H9 (cell line): ENCODE results near the gene FBXO28. TPM values are rescaled to one million over a fixed set of nuclear protein-coding genes. Genes with fewer than 3 reads are reported as not detected.

Source experiments
- DNase-seq: peaks from one replicate; pipeline ENCODE4 v3.0.0-alpha.2; 2017
- H2AFZ ChIP-seq: one replicate; pipeline ENCODE4 v1.6.1; 2013; ENCODE audit warnings: mild to moderate bottlenecking, low read length, control low read depth, moderate library complexity
- H2AK5ac ChIP-seq: 2 replicates; pipeline ENCODE4 v1.6.1; 2013; ENCODE audit warnings: low read length, control low read depth, mixed read lengths; ENCODE audit not compliant: insufficient read length
- H2BK120ac ChIP-seq: one replicate; pipeline ENCODE4 v1.6.1; 2013; ENCODE audit warnings: low read depth, mild to moderate bottlenecking, low read length, control low read depth, inconsistent platforms; ENCODE audit not compliant: poor library complexity, severe bottlenecking
- H2BK12ac ChIP-seq: 2 replicates; pipeline ENCODE4 v1.6.1; 2013; ENCODE audit warnings: low read length, control low read depth, mixed read lengths, low read depth; ENCODE audit not compliant: insufficient read length
- H2BK15ac ChIP-seq: 2 replicates; pipeline ENCODE4 v1.6.1; 2013; ENCODE audit warnings: low read depth, low read length, control low read depth
- H2BK20ac ChIP-seq: one replicate; pipeline ENCODE4 v1.6.1; 2013; ENCODE audit warnings: low read depth, mild to moderate bottlenecking, low read length, control low read depth, inconsistent platforms; ENCODE audit not compliant: poor library complexity, severe bottlenecking
- H2BK5ac ChIP-seq: 2 replicates; pipeline ENCODE4 v1.6.1; 2013; ENCODE audit warnings: low read length, control low read depth, mixed read lengths; ENCODE audit not compliant: insufficient read length
- H3K14ac ChIP-seq: 2 replicates; pipeline ENCODE4 v1.6.1; 2013; ENCODE audit warnings: low read length, control low read depth; ENCODE audit not compliant: insufficient read depth
- H3K18ac ChIP-seq: 2 replicates; pipeline ENCODE4 v1.6.1; 2013; ENCODE audit warnings: low read depth, mild to moderate bottlenecking, mixed read lengths, low read length, control low read depth; ENCODE audit not compliant: insufficient read length
- H3K23ac ChIP-seq: 2 replicates; pipeline ENCODE4 v1.6.1; 2013; ENCODE audit warnings: low read length, control low read depth, mixed read lengths, low read depth; ENCODE audit not compliant: insufficient read length
- H3K23me2 ChIP-seq: 2 replicates; pipeline ENCODE4 v1.6.1; 2013; ENCODE audit warnings: low read depth, mild to moderate bottlenecking, mixed read lengths, low read length, control low read depth; ENCODE audit not compliant: insufficient read length, poor library complexity, severe bottlenecking
- H3K27ac ChIP-seq: 2 replicates; pipeline ENCODE4 v1.5.1; 2013; ENCODE audit warnings: low read length, control low read depth, mixed read lengths, low read depth; ENCODE audit not compliant: insufficient read length
- H3K27me3 ChIP-seq: 2 replicates; pipeline ENCODE4 v1.6.1; 2013; ENCODE audit warnings: low read length, control low read depth, inconsistent platforms; ENCODE audit not compliant: insufficient read depth
- H3K4ac ChIP-seq: 2 replicates; pipeline ENCODE4 v1.6.1; 2013; ENCODE audit warnings: low read depth, mild to moderate bottlenecking, control low read depth, inconsistent platforms, low read length, moderate library complexity
- H3K4me1 ChIP-seq: 2 replicates; pipeline ENCODE4 v1.6.1; 2013; ENCODE audit warnings: low read length, control low read depth, inconsistent platforms; ENCODE audit not compliant: insufficient read depth
- H3K4me2 ChIP-seq: 2 replicates; pipeline ENCODE4 v1.6.1; 2013; ENCODE audit warnings: low read length, control low read depth, mixed read lengths; ENCODE audit not compliant: insufficient read length, insufficient read depth
- H3K56ac ChIP-seq: 2 replicates; pipeline ENCODE4 v1.6.1; 2013; ENCODE audit warnings: low read depth, mild to moderate bottlenecking, mixed read lengths, low read length, control low read depth; ENCODE audit not compliant: insufficient read length
- H3K79me1 ChIP-seq: 2 replicates; pipeline ENCODE4 v1.6.1; 2013; ENCODE audit warnings: low read depth, mild to moderate bottlenecking, moderate library complexity, low read length, control low read depth, inconsistent platforms; ENCODE audit not compliant: insufficient read depth, poor library complexity, severe bottlenecking
- H3K79me2 ChIP-seq: 2 replicates; pipeline ENCODE4 v1.6.1; 2013; ENCODE audit warnings: low read length, control low read depth, inconsistent platforms; ENCODE audit not compliant: insufficient read depth
- H3K9ac ChIP-seq: 2 replicates; pipeline ENCODE4 v1.6.1; 2013; ENCODE audit warnings: low read length, control low read depth, mixed read lengths; ENCODE audit not compliant: insufficient read length; ENCODE audit errors: extremely low read depth
- H3K9me3 ChIP-seq: one replicate; pipeline ENCODE4 v1.6.1; 2013; ENCODE audit warnings: low read depth, low read length, inconsistent platforms; ENCODE audit not compliant: control insufficient read depth
- H3T11ph ChIP-seq: one replicate; pipeline ENCODE4 v1.6.1; 2013; ENCODE audit warnings: mild to moderate bottlenecking, low read length, control low read depth, inconsistent platforms
- H4K20me1 ChIP-seq: one replicate; pipeline ENCODE4 v1.6.1; 2013; ENCODE audit not compliant: control insufficient read depth, insufficient read length, insufficient read depth
- H4K5ac ChIP-seq: 2 replicates; pipeline ENCODE4 v1.6.1; 2013; ENCODE audit warnings: low read depth, mild to moderate bottlenecking, mixed read lengths, low read length, control low read depth; ENCODE audit not compliant: insufficient read length
- H4K8ac ChIP-seq: replicated peaks from 2 replicates; pipeline ENCODE4 v1.6.1; 2013; ENCODE audit warnings: low read length, control low read depth, mixed read lengths, low read depth; ENCODE audit not compliant: insufficient read length
- H4K91ac ChIP-seq: 2 replicates; pipeline ENCODE4 v1.6.1; 2013; ENCODE audit warnings: low read depth, mild to moderate bottlenecking, moderate library complexity, mixed read lengths, low read length, control low read depth; ENCODE audit not compliant: insufficient read length
- H3K27ac Mint-ChIP-seq, 3 experiments: 2 replicates in 2 of 3; 3 replicates in 1 of 3; pipeline ENCODE4 v1.8.0; 2020 to 2021; ENCODE audit warnings: mixed read lengths in 3 of 3, mild to moderate bottlenecking in 1 of 3, moderate library complexity in 1 of 3
- H3K27me3 Mint-ChIP-seq: 2 replicates; pipeline ENCODE4 v1.8.0; 2021; ENCODE audit warnings: low read depth, mild to moderate bottlenecking, moderate library complexity, mixed read lengths
- H3K36me3 Mint-ChIP-seq, 3 experiments: 2 replicates in 2 of 3; 3 replicates in 1 of 3; pipeline ENCODE4 v1.8.0; 2020 to 2021; ENCODE audit warnings: low read depth in 3 of 3, mixed read lengths in 3 of 3; ENCODE audit not compliant: insufficient read depth in 1 of 3
- H3K4me1 Mint-ChIP-seq, 2 experiments: 2 replicates each; pipeline ENCODE4 v1.8.0; 2020; ENCODE audit warnings: mixed read lengths in 2 of 2
- H3K4me3 Mint-ChIP-seq, 2 experiments: 2 replicates in 1 of 2; 3 replicates in 1 of 2; pipeline ENCODE4 v1.8.0; 2020 to 2021; ENCODE audit warnings: mild to moderate bottlenecking in 2 of 2, mixed read lengths in 2 of 2, moderate library complexity in 1 of 2
- H3K9me3 Mint-ChIP-seq, 2 experiments: 2 replicates in 1 of 2; 3 replicates in 1 of 2; pipeline ENCODE4 v1.8.0; 2020; ENCODE audit warnings: mild to moderate bottlenecking in 2 of 2, mixed read lengths in 2 of 2, moderate library complexity in 1 of 2
- WGBS: extraction: QIAGEN DNeasy Blood & Tissue Kit; methylation state at CpG from one replicate; pipeline ENCODE4 v1.1.7; 2013; ENCODE audit warnings: missing lambda C conversion rate, low lambda C conversion rate, mixed read lengths; ENCODE audit not compliant: insufficient read length; ENCODE audit errors: extremely low coverage; 5-methylcytosine and 5-hydroxymethylcytosine counted together
- total RNA-seq: library from RNA; stranded (reverse); gene quantifications from 2 replicates; pipeline ENCODE4 v1.2.1, GENCODE V29; 2021
- TF ChIP-seq, protein P1 (sequence below): fragments of 200-600 bp; sonication (generic); conservative IDR thresholded peaks from 3 replicates; pipeline ENCODE4 v1.8.0; 2021; ENCODE audit warnings: antibody characterized with exemption, mild to moderate bottlenecking

The FBXO28 gene
- total RNA-seq, 1 experiment from 2014 or later = 55.0 TPM

DNA sequence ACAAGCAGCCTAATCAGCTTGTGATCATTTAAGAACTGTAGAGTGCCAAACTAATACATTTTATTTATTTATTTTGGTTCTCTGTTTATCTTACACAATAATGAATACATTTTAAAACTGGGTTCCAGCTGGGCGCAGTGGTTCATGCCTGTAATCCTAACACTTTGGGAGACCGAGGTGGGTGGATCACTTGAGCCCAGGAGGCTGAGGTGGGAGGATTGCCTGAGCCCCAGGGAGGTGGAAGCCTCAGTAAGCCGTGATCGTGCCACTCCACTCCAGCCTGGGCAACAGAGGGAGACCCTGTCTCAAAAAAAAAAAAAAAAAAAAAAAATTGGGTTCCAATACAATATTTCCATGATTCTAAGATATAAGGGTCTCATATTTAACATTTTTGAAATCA, 9.2 kb downstream of the FBXO28 start:
- WGBS = no CpG with 5 or more reads among the region's 4 CpGs
- H4K8ac ChIP-seq = no peak overlapping the region
- peaks cover 7 to 25% (median 17%) of the 10 kb centered on the region in 3 experiments; a peak in 6 of 7 replicates for H3K36me3 Mint-ChIP-seq
- no peaks in the 10 kb centered on the region for H3K9me3 Mint-ChIP-seq
- H3K14ac ChIP-seq = no peak overlapping the region
- H2BK20ac ChIP-seq = no peak overlapping the region
- H3K4me1 ChIP-seq = no peaks in the 10 kb centered on the region
- H3K18ac ChIP-seq = no peak overlapping the region
- no peak overlapping the region for H2AK5ac ChIP-seq
- no peak overlapping the region for H2BK15ac ChIP-seq
- no peak overlapping the region for H3K9ac ChIP-seq
- H3K9me3 ChIP-seq = no peaks in the 10 kb centered on the region
- H3K27me3 ChIP-seq = no peaks in the 10 kb centered on the region
- TF ChIP-seq, protein P1, sequence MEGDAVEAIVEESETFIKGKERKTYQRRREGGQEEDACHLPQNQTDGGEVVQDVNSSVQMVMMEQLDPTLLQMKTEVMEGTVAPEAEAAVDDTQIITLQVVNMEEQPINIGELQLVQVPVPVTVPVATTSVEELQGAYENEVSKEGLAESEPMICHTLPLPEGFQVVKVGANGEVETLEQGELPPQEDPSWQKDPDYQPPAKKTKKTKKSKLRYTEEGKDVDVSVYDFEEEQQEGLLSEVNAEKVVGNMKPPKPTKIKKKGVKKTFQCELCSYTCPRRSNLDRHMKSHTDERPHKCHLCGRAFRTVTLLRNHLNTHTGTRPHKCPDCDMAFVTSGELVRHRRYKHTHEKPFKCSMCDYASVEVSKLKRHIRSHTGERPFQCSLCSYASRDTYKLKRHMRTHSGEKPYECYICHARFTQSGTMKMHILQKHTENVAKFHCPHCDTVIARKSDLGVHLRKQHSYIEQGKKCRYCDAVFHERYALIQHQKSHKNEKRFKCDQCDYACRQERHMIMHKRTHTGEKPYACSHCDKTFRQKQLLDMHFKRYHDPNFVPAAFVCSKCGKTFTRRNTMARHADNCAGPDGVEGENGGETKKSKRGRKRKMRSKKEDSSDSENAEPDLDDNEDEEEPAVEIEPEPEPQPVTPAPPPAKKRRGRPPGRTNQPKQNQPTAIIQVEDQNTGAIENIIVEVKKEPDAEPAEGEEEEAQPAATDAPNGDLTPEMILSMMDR = no peak
- H3K4me1 Mint-ChIP-seq = peaks cover 3 to 7% of the 10 kb centered on the region in 2 experiments; a peak in 3 of 4 replicates
- H2BK120ac ChIP-seq = no peak overlapping the region
- H3K27ac Mint-ChIP-seq = no peak overlapping the region
- no peak overlapping the region for H3K56ac ChIP-seq
- no peaks in the 10 kb centered on the region for H4K20me1 ChIP-seq
- no peak overlapping the region for H4K5ac ChIP-seq
- no peak overlapping the region for H3K23ac ChIP-seq
- no peaks in the 10 kb centered on the region for H3K23me2 ChIP-seq
- DNase-seq = no peak
- H3K27me3 Mint-ChIP-seq = no peaks in the 10 kb centered on the region
- no peak overlapping the region for H2BK5ac ChIP-seq
- no peak overlapping the region for H2BK12ac ChIP-seq
- H3K79me2 ChIP-seq = peaks cover 12% of the 10 kb centered on the region; the same call in 1 of the 2 replicates
- no peak overlapping the region for H3K4ac ChIP-seq
- H4K91ac ChIP-seq = no peak overlapping the region
- H3K27ac ChIP-seq = no peak overlapping the region
- H3T11ph ChIP-seq = no peak overlapping the region
- no peak overlapping the region for H2AFZ ChIP-seq
- peaks cover 11% of the 10 kb centered on the region for H3K79me1 ChIP-seq
- no peak overlapping the region for H3K4me2 ChIP-seq
- no peak overlapping the region for H3K4me3 Mint-ChIP-seq
